ENCODE data around the gene MAST3. TPM values are rescaled to one million over a fixed set of nuclear protein-coding genes. Genes with fewer than 3 reads are reported as not detected.
A peak's percentile ranks its signal among the peaks of the same experiment; 100 is the strongest.

The MAST3 gene
- total RNA-seq, 1 experiment from 2014 or later = 11.5 TPM

- no peaks in the 10 kb centered on the region for H3K27me3 Mint-ChIP-seq (ENCODE audit: low read depth)
- DNase-seq (ENCODE audit: low spot score) (no peak), ATAC-seq (no peak)
- CTCF ChIA-PET = interaction anchor here (0.6 to 2.8 kb wide), 2 partner anchors 41 to 116 kb away, joined by 3 to 16 read pairs; no protein-coding TSS in a partner anchor
- H3K4me3 Mint-ChIP-seq = peak overlapping the region; percentile 84
- H3K27ac Mint-ChIP-seq = peak overlapping the region; percentile 81
- H3K4me1 Mint-ChIP-seq = peaks cover 28% of the 10 kb centered on the region
- 0 out of 2 replicates have a peak, but pooled peaks have one; percentile 20 for TF ChIP-seq ZNF232 (CRISPR knock-in tag; IDR thresholded peaks at IDR 0.05)
- no peak for TF ChIP-seq ZBTB21 (CRISPR knock-in tag; IDR thresholded peaks at IDR 0.05; ENCODE audit: borderline replicate concordance)
- POLR2A ChIA-PET = no interaction called here
- no peaks in the 10 kb centered on the region for H3K9me3 Mint-ChIP-seq
- peaks cover 5% of the 10 kb centered on the region; the same call in 1 of the 2 replicates for H3K36me3 Mint-ChIP-seq
These were observed 56.1 kb downstream of the MAST3 start for GRCh38 chr19:18153556-18154134.

DNA sequence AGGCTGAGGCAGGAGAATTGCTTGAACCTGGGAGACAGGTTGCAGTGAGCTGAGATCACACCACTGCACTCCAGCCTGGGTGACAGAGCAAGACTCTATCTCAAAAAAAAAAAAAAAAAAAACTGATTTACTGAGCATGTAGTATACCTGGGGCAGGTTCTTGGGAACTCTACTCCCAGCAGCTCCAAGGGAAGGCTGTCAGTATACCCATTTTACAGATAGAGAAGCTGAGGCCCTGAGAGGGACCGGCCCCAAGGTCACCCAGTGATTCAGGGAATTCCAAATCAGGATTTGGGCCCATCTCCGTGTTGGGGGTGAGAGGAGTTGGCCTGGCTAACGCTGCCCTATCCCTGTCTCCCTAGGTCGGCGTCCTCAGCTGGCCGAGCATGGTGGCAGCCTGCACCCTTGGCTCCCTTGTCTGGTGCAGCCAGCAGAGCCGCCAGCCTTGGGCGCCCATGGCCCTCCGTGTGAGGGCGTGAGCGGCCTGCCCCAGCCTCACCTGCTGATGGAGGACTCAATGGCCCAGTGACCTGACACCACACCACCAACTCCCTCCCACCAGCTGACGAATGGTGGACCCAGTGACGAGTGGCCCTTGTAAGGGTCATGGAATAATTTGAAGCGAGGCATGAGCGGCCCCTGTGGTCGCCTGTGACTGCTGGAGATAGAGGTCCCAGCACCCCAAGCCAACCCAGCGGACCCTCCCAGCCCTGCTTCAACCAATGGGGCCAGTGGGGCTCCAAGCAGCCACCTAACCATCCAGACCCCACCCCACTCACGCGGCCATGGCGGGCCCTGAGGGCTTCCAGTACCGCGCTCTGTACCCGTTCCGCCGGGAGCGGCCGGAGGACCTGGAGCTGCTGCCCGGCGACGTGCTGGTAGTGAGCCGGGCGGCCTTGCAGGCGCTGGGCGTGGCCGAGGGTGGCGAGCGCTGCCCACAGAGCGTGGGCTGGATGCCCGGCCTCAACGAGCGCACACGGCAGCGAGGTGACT is 57.8 kb downstream of the MAST3 start:
- H3K36me3 Mint-ChIP-seq = peaks cover 5% of the 10 kb centered on the region; the same call in 1 of the 2 replicates
- no peaks in the 10 kb centered on the region for H3K27me3 Mint-ChIP-seq (ENCODE audit: low read depth)
- ChIA-PET POLR2A (no interaction called here), CTCF (interaction anchor here (2.0 to 2.8 kb wide), 2 partner anchors 42 to 96 kb away, joined by 8 to 16 read pairs; no protein-coding TSS in a partner anchor)
- DNase-seq (ENCODE audit: low spot score) (no peak), ATAC-seq (no peak)
- peak overlapping the region; percentile 49; the same call in 1 of the 2 replicates for H3K27ac Mint-ChIP-seq
- peaks cover 28% of the 10 kb centered on the region for H3K4me1 Mint-ChIP-seq
- TF ChIP-seq, protein P1, sequence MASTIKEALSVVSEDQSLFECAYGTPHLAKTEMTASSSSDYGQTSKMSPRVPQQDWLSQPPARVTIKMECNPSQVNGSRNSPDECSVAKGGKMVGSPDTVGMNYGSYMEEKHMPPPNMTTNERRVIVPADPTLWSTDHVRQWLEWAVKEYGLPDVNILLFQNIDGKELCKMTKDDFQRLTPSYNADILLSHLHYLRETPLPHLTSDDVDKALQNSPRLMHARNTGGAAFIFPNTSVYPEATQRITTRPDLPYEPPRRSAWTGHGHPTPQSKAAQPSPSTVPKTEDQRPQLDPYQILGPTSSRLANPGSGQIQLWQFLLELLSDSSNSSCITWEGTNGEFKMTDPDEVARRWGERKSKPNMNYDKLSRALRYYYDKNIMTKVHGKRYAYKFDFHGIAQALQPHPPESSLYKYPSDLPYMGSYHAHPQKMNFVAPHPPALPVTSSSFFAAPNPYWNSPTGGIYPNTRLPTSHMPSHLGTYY (CRISPR knock-in tag; IDR thresholded peaks at IDR 0.05) = no peak
- TF ChIP-seq ESRRA (CRISPR knock-in tag; IDR thresholded peaks at IDR 0.05; ENCODE audit: borderline replicate concordance) (no peak), ZNF416 (CRISPR knock-in tag; IDR thresholded peaks at IDR 0.05) (no peak), TEAD4 (CRISPR knock-in tag; IDR thresholded peaks at IDR 0.05) (no peak), ZNF396 (CRISPR knock-in tag; IDR thresholded peaks at IDR 0.05; ENCODE audit: borderline replicate concordance) (no peak), CTCF (IDR thresholded peaks at IDR 0.05) (no peak)
- H3K4me3 Mint-ChIP-seq = no peak overlapping the region
- H3K9me3 Mint-ChIP-seq = no peaks in the 10 kb centered on the region

- H3K36me3 Mint-ChIP-seq = peaks cover 5% of the 10 kb centered on the region; the same call in 1 of the 2 replicates
- H3K9me3 Mint-ChIP-seq = no peaks in the 10 kb centered on the region
- CTCF ChIA-PET = interaction anchor here (2.0 to 2.8 kb wide), 2 partner anchors 43 to 95 kb away, joined by 8 to 16 read pairs; no protein-coding TSS in a partner anchor
- no peaks in the 10 kb centered on the region for H3K27me3 Mint-ChIP-seq (ENCODE audit: low read depth)
- H3K4me3 Mint-ChIP-seq = no peak overlapping the region
- H3K27ac Mint-ChIP-seq = peak overlapping the region; percentile 78; the same call in 1 of the 2 replicates
- no peak for DNase-seq (ENCODE audit: low spot score)
- H3K4me1 Mint-ChIP-seq = peaks cover 28% of the 10 kb centered on the region
- TF ChIP-seq ZNF138 (CRISPR knock-in tag; conservative IDR thresholded peaks at IDR 0.05) (no peak), TEAD1 (CRISPR knock-in tag; IDR thresholded peaks at IDR 0.05) (no peak), ZNF263 (CRISPR knock-in tag; IDR thresholded peaks at IDR 0.05; ENCODE audit: low read depth) (peak; percentile 49; the same call in 1 of the 2 replicates)
- TF ChIP-seq, protein P2, sequence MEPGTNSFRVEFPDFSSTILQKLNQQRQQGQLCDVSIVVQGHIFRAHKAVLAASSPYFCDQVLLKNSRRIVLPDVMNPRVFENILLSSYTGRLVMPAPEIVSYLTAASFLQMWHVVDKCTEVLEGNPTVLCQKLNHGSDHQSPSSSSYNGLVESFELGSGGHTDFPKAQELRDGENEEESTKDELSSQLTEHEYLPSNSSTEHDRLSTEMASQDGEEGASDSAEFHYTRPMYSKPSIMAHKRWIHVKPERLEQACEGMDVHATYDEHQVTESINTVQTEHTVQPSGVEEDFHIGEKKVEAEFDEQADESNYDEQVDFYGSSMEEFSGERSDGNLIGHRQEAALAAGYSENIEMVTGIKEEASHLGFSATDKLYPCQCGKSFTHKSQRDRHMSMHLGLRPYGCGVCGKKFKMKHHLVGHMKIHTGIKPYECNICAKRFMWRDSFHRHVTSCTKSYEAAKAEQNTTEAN (CRISPR knock-in tag; IDR thresholded peaks at IDR 0.05) = no peak
- ATAC-seq = no peak
- POLR2A ChIA-PET = no interaction called here
These were observed 58.7 kb downstream of the MAST3 start for GRCh38 chr19:18156268-18156667.

Measured in WTC11 (cell line).